Measurements from ENCODE around the gene IFNA4. TPM values are rescaled to one million over a fixed set of nuclear protein-coding genes. Genes with fewer than 3 reads are reported as not detected.

IFNA4 gene
- total RNA-seq, 1 donor from 2014 or later, result not detected

DNA sequence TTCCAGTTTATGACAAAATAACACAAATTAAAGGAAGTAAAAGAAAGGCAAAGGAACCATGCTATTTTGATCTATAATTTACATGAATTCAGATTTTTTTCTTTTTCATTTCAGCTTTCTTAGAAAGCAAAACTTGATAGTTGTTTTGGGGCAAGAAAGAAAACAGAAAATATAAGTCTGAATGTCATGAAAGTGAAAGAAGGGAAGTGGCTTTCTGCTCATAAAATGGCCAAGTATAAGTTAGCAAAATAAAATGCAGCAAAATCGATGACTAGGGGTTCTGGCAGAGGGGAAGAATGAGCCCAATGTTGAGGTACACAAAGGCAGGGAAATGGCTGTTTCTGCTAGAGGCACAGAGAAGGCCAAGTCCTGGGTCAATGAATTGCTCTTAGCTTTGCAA is 42.8 kb downstream of the IFNA4 start:
- TF ChIP-seq, protein P1, sequence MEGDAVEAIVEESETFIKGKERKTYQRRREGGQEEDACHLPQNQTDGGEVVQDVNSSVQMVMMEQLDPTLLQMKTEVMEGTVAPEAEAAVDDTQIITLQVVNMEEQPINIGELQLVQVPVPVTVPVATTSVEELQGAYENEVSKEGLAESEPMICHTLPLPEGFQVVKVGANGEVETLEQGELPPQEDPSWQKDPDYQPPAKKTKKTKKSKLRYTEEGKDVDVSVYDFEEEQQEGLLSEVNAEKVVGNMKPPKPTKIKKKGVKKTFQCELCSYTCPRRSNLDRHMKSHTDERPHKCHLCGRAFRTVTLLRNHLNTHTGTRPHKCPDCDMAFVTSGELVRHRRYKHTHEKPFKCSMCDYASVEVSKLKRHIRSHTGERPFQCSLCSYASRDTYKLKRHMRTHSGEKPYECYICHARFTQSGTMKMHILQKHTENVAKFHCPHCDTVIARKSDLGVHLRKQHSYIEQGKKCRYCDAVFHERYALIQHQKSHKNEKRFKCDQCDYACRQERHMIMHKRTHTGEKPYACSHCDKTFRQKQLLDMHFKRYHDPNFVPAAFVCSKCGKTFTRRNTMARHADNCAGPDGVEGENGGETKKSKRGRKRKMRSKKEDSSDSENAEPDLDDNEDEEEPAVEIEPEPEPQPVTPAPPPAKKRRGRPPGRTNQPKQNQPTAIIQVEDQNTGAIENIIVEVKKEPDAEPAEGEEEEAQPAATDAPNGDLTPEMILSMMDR (IDR thresholded peaks at IDR 0.05), result no peak
- H3K36me3 Mint-ChIP-seq (ENCODE audit: low read depth), result no peaks in the 10 kb centered on the region
- H3K27me3 Mint-ChIP-seq (ENCODE audit: low read depth), result peaks cover 9% of the 10 kb centered on the region
- no peak overlapping the region for H3K4me3 Mint-ChIP-seq (ENCODE audit: unreplicated experiment)
- H3K27ac Mint-ChIP-seq (ENCODE audit: unreplicated experiment), result no peak overlapping the region
- H3K9me3 Mint-ChIP-seq (ENCODE audit: low read depth), result peaks cover 16% of the 10 kb centered on the region
- no peaks in the 10 kb centered on the region for H3K4me1 Mint-ChIP-seq (ENCODE audit: low read depth)
- DNase-seq (ENCODE audit: low spot score), result no peak

DNA sequence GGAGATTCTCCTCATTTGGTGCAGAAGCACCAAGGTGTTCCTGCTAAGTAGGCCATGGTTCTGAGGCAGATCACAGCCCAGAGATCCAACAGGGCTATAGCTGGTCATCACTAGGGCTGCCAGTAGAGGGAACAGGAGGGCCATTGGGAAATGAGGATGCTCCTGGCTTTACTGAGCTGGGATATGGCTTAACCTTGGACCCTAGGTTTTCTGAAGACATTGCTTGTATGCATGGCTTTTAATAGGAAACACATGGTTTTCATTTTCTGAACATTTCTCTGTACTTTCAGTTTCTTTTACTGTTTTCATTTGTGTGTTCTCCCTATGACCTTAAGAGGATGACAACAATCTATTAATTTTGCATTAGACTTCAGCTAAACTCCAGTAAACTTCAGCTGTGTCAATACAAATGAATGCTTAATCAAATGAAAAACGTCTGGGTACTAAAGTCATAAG is 45.9 kb downstream of the IFNA4 start, which contains the start of gene IFNW1:
TSS of gene IFNW1 (minus strand) at position 406 of the 456 bp plus-strand sequence. CDS start at position 144, 262 bp downstream.
- DNase-seq (ENCODE audit: low spot score), result no peak
- TF ChIP-seq, protein P1 (IDR thresholded peaks at IDR 0.05), result peak; percentile 19
- no peaks in the 10 kb centered on the region for H3K36me3 Mint-ChIP-seq (ENCODE audit: low read depth)
- peaks cover 19% of the 10 kb centered on the region for H3K27me3 Mint-ChIP-seq (ENCODE audit: low read depth)
- H3K27ac Mint-ChIP-seq (ENCODE audit: unreplicated experiment), result no peak within 1 kb of the TSS
- H3K9me3 Mint-ChIP-seq (ENCODE audit: low read depth), result no peaks in the 10 kb centered on the region
- H3K4me1 Mint-ChIP-seq (ENCODE audit: low read depth), result no peaks in the 10 kb centered on the region
- no peak within 1 kb of the TSS for H3K4me3 Mint-ChIP-seq (ENCODE audit: unreplicated experiment)

DNA sequence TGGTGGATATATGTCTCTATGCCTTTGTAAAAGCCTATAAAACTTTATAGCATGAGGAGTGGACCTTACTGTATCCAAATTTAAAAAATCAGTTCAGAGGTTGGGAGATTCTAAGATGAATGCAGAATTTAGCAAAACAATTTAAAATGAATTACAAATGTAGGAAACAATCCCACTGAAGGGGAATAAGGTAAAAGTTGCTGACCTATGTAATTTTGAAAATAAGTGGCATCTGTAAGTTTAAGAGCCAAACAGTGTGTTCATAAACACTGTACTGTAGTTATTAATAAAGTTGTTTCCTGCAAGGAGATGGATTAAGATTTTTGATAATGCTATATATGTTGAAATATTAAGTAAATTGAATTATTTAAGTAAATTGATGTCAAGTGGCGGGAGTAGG is 50.4 kb downstream of the IFNA4 start:
- H3K9me3 Mint-ChIP-seq (ENCODE audit: low read depth), result no peaks in the 10 kb centered on the region
- no peak overlapping the region for H3K4me3 Mint-ChIP-seq (ENCODE audit: unreplicated experiment)
- H3K27me3 Mint-ChIP-seq (ENCODE audit: low read depth), result peaks cover 33% of the 10 kb centered on the region
- no peak for DNase-seq (ENCODE audit: low spot score)
- no peak overlapping the region for H3K27ac Mint-ChIP-seq (ENCODE audit: unreplicated experiment)
- H3K36me3 Mint-ChIP-seq (ENCODE audit: low read depth), result no peaks in the 10 kb centered on the region
- H3K4me1 Mint-ChIP-seq (ENCODE audit: low read depth), result no peaks in the 10 kb centered on the region
- TF ChIP-seq, protein P1 (IDR thresholded peaks at IDR 0.05), result no peak

Other genes with a start within 250 kb of the IFNA4 start
- gene HACD4, start 155.9 kb downstream of the IFNA4 start, total RNA-seq, result 0.97 to 1.3 TPM (median 0.97 TPM) in 3 replicates
- not detected in 3 replicates for gene IFNB1, start 109.6 kb downstream of the IFNA4 start, total RNA-seq
- not detected in 3 replicates for gene IFNW1, start 45.8 kb downstream of the IFNA4 start, total RNA-seq
- not detected in 3 replicates for gene IFNA21, start 20.9 kb downstream of the IFNA4 start, total RNA-seq
- gene IFNA7, start 14.6 kb upstream of the IFNA4 start, total RNA-seq, result not detected in 3 replicates
- gene IFNA10, start 19.6 kb upstream of the IFNA4 start, total RNA-seq, result not detected in 3 replicates
- not detected in 3 replicates for gene IFNA16, start 29.7 kb upstream of the IFNA4 start, total RNA-seq
- gene IFNA17, start 40.6 kb upstream of the IFNA4 start, total RNA-seq, result not detected in 3 replicates
- not detected in 3 replicates for gene IFNA14, start 52.4 kb upstream of the IFNA4 start, total RNA-seq
- gene IFNA5, start 117.7 kb upstream of the IFNA4 start, total RNA-seq, result not detected in 3 replicates
- 27.6 to 32.6 TPM (median 28.9 TPM) in 3 replicates for gene KLHL9, start 147.8 kb upstream of the IFNA4 start, total RNA-seq
- not detected in 3 replicates for gene IFNA6, start 163.3 kb upstream of the IFNA4 start, total RNA-seq
- not detected in 3 replicates for gene IFNA13, start 180.5 kb upstream of the IFNA4 start, total RNA-seq
- not detected in 3 replicates for gene IFNA2, start 197.8 kb upstream of the IFNA4 start, total RNA-seq
- not detected in 3 replicates for gene IFNA8, start 221.5 kb upstream of the IFNA4 start, total RNA-seq

Measured in chondrocyte (in vitro differentiated cells).